Measurements from ENCODE around the gene SOX18. TPM values are rescaled to one million over a fixed set of nuclear protein-coding genes. Genes with fewer than 3 reads are reported as not detected.

The SOX18 gene
- total RNA-seq, 3 donors from 2014 or later: 4.7 to 20.0 (median 12.6) TPM

DNA sequence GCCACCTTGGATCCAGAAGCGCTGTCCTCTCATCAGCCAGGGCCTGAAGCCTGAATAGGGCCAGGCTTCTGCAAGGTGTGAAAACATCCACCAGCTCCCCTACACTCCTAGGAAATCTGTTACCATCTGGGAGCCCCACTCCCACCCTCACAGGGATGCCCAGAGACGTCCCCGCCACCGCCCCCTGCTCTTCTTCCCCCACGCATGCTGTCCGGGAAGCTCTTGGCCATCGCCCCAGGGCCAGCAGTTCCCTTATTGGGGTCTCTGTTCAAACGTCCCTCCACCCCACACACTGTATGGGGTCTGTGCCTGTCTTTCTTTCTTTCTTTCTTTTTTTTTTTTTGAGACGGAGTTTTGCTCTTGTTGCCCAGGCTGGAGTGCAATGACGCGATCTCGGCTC is 26.1 kb upstream of the SOX18 start:
- no peaks in the 10 kb centered on the region for H3K36me3 ChIP-seq (ENCODE audit: low read depth)

DNA sequence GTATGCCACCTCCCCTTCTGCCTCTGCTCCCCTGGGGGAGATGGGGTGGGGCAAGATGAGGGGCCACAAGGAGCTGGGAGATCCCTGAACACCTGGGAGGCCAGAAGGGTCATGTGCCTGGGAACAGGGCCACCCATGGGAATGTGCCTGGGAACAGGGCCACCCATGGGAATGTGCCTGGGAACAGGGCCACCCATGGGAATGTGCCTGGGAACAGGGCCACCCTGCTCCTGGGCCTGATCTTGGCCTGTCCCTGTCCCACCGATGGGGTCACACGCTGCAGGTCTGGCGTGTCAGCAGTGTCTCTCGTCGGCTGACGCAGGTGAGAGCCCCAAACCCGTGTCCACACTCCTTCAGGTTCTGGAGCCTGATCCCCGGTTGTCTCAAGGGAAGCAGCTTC is 25.5 kb upstream of the SOX18 start:
- H3K9me3 ChIP-seq: no peaks in the 10 kb centered on the region
- H3K36me3 ChIP-seq (ENCODE audit: low read depth): no peaks in the 10 kb centered on the region
- peaks cover 9% of the 10 kb centered on the region for H3K4me1 ChIP-seq (ENCODE audit: low read depth)
- TF ChIP-seq, protein P1, sequence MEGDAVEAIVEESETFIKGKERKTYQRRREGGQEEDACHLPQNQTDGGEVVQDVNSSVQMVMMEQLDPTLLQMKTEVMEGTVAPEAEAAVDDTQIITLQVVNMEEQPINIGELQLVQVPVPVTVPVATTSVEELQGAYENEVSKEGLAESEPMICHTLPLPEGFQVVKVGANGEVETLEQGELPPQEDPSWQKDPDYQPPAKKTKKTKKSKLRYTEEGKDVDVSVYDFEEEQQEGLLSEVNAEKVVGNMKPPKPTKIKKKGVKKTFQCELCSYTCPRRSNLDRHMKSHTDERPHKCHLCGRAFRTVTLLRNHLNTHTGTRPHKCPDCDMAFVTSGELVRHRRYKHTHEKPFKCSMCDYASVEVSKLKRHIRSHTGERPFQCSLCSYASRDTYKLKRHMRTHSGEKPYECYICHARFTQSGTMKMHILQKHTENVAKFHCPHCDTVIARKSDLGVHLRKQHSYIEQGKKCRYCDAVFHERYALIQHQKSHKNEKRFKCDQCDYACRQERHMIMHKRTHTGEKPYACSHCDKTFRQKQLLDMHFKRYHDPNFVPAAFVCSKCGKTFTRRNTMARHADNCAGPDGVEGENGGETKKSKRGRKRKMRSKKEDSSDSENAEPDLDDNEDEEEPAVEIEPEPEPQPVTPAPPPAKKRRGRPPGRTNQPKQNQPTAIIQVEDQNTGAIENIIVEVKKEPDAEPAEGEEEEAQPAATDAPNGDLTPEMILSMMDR (IDR thresholded peaks at IDR 0.05): no peak
- H3K4me3 ChIP-seq: no peak overlapping the region
- no peak for ATAC-seq
- intact Hi-C loops (cut with DNase I, micrococcal nuclease): no loop called here
- DNase-seq: no peak

More for the DNA sequence above, 26.1 kb upstream of the SOX18 start:
- TF ChIP-seq, protein P1 (IDR thresholded peaks at IDR 0.05): no peak
- ATAC-seq (no peak), DNase-seq (no peak)
- H3K4me1 ChIP-seq (ENCODE audit: low read depth): peaks cover 12% of the 10 kb centered on the region
- intact Hi-C loops (cut with DNase I, micrococcal nuclease): no loop called here
- no peak overlapping the region for H3K4me3 ChIP-seq
- no peaks in the 10 kb centered on the region for H3K9me3 ChIP-seq

DNA sequence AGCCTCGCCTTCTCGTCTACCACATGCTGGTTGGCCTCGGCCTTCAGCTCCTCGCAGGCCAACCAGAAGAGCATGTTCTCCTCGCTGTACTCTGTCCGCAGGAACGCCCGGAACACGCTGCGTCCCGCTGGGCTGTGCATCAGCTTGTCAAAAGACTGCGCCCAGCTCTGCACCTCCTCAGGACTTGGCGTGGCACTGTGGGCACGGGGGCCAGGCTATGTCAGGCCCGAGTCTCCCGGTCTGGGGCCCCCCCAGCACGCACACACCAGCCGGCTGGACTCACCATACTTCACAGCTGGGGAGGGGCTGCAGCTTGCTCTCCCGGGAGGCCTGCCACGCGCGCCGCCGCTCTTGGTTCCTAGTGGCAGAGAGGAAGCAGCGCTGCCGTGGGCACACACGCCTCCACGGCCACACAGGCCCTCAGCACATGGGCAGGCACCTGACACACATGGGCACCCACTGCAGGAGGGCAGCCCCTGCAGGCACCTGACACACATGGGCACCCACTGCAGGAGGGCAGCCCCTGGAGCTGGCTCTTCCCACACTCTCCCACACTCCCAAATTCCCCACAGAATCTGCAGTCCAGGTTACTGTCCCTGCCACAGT is 24.8 kb upstream of the SOX18 start:
- ATAC-seq (no peak), DNase-seq (no peak)
- TF ChIP-seq, protein P1 (IDR thresholded peaks at IDR 0.05): no peak
- Histone ChIP-seq H3K4me1 (ENCODE audit: low read depth) (peaks cover 7% of the 10 kb centered on the region), H3K4me3 (no peak overlapping the region), H3K36me3 (ENCODE audit: low read depth) (no peaks in the 10 kb centered on the region), H3K9me3 (no peaks in the 10 kb centered on the region)
- intact Hi-C loops (cut with DNase I, micrococcal nuclease): no loop called here

DNA sequence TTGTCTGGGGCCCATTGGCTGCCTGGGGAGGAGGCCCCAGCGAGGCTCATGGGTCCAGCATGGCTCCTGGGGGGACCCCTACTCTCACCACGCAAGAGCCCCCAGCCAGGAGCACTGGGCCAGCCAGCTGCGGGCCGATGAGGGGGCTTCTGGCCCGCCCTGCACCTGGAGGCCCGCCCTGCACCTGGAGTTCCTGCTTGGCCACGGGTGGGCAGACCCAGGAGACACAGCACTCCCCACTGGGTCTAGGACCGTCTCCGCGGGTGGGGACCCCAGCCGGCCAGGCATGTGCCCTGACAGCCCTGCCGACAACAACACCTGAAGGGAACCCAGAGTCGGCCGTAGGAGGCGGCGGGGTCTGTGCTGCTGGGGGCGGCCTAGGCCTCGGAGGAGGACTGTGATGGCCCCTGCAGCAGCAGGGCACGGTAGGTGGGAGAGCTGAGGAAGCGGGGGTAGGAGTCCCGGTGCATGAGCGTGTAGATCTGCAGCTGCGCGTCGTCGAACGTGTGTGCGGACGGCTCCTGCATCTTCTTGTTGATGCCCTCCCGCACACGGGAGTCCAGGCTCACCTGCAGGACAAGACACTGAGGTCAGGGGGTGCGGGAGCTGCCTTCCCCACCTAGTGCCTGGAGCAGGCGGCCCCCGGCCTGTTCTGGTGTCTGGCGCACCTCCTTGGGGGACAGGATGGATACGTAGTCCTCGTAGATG is 24.2 kb upstream of the SOX18 start:
- no peaks in the 10 kb centered on the region for H3K9me3 ChIP-seq
- TF ChIP-seq, protein P1 (IDR thresholded peaks at IDR 0.05): no peak
- no peak overlapping the region for H3K4me3 ChIP-seq
- intact Hi-C loops (cut with DNase I, micrococcal nuclease): no loop called here
- peaks cover under 1% of the 10 kb centered on the region for H3K4me1 ChIP-seq (ENCODE audit: low read depth)
- DNase-seq: no peak
- no peak for ATAC-seq
- no peaks in the 10 kb centered on the region for H3K36me3 ChIP-seq (ENCODE audit: low read depth)

DNA sequence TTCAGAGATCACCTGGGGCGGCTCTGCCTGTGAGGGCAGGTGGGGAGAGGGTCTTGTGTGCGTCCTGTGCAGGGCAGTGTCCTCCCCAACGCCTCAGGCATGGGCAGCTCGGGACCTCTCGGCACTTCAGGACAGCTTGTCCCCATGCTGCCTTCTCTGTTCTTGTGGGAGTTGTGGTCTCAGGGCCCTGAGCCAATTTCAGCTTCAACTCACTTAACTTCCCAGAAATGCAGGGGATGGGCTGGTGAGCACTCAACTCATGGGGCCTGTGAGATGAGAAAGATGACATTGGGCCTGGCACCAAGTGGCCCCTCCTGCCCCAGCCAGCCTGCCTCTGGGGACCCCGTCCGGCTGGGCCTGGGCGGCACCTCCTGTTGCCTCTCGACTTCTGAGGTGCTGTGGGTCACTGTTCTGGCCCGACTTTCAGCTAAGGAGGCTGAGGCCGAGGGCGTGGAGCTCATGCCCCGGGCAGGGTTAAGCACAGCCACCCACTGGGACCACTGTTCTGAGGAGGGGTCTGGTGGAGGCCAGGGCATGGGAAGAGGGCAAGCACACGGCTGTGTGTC is 23.1 kb upstream of the SOX18 start:
- TF ChIP-seq, protein P1 (IDR thresholded peaks at IDR 0.05): no peak
- Histone ChIP-seq H3K4me3 (no peak overlapping the region), H3K4me1 (ENCODE audit: low read depth) (no peaks in the 10 kb centered on the region), H3K36me3 (ENCODE audit: low read depth) (no peaks in the 10 kb centered on the region), H3K9me3 (no peaks in the 10 kb centered on the region)
- no peak for ATAC-seq
- no peak for DNase-seq
- intact Hi-C loops (cut with DNase I, micrococcal nuclease): no loop called here

Measured in mucosa of descending colon (tissue), 3 donors.